Nephron (organoid): Measurements from ENCODE around the gene P2RX3.

ENCODE experiments used
- H3K27ac Mint-ChIP-seq, 3 experiments: 2 replicates each; pipeline ENCODE4 v1.8.0; 2020; ENCODE audit warnings: mixed read lengths in 3 of 3, mild to moderate bottlenecking in 2 of 3, moderate library complexity in 1 of 3
- H3K27me3 Mint-ChIP-seq: 2 replicates; pipeline ENCODE4 v1.8.0; 2021; ENCODE audit warnings: low read depth, mild to moderate bottlenecking, moderate library complexity, mixed read lengths
- H3K36me3 Mint-ChIP-seq: 2 replicates; pipeline ENCODE4 v1.8.0; 2020; ENCODE audit warnings: low read depth, mixed read lengths
- H3K4me1 Mint-ChIP-seq: 2 replicates; pipeline ENCODE4 v1.8.0; 2020; ENCODE audit warnings: mixed read lengths
- H3K4me3 Mint-ChIP-seq, 3 experiments: 2 replicates each; pipeline ENCODE4 v1.8.0; 2020; ENCODE audit warnings: mild to moderate bottlenecking in 3 of 3, mixed read lengths in 3 of 3, moderate library complexity in 2 of 3
- H3K9me3 Mint-ChIP-seq: 2 replicates; pipeline ENCODE4 v1.8.0; 2020; ENCODE audit warnings: mixed read lengths
- CTCF ChIP-seq, 3 experiments: fragments of 200-600 bp; sonication (generic); IDR thresholded peaks; one replicate each; pipeline ENCODE4 v1.5.0; 2021; ENCODE audit warnings: antibody characterized with exemption in 3 of 3; ENCODE audit not compliant: unreplicated experiment in 3 of 3

The P2RX3 gene

GRCh38 chr11:57322256-57323166 lies 15.6 kb upstream of the P2RX3 start:
- Mint-ChIP-seq H3K4me1 (peaks cover 58% of the 10 kb centered on the region), H3K9me3 (no peaks in the 10 kb centered on the region), H3K27me3 (peaks cover 3% of the 10 kb centered on the region), H3K36me3 (peaks cover 37% of the 10 kb centered on the region), H3K4me3 (peak overlapping the region; percentile 89 to 97 (median 90)), H3K27ac (peak overlapping the region; percentile 92 to 99 (median 98))
- no peak for TF ChIP-seq CTCF (IDR thresholded peaks at IDR 0.05; ENCODE audit: unreplicated experiment in 3 of 3)

GRCh38 chr11:57323167-57323854 lies 14.8 kb upstream of the P2RX3 start:
- H3K27me3 Mint-ChIP-seq = peaks cover 3% of the 10 kb centered on the region
- H3K36me3 Mint-ChIP-seq = peaks cover 45% of the 10 kb centered on the region
- peak overlapping the region; percentile 92 to 99 (median 98) for H3K27ac Mint-ChIP-seq
- H3K9me3 Mint-ChIP-seq = no peaks in the 10 kb centered on the region
- TF ChIP-seq CTCF (IDR thresholded peaks at IDR 0.05; ENCODE audit: unreplicated experiment in 3 of 3) = no peak
- peaks cover 61% of the 10 kb centered on the region for H3K4me1 Mint-ChIP-seq
- H3K4me3 Mint-ChIP-seq = peak overlapping the region; percentile 89 to 97 (median 90)

GRCh38 chr11:57323855-57324153 lies 14.3 kb upstream of the P2RX3 start:
- peaks cover 61% of the 10 kb centered on the region for H3K4me1 Mint-ChIP-seq

GRCh38 chr11:57324154-57324885 lies 13.8 kb upstream of the P2RX3 start:
- TF ChIP-seq CTCF (IDR thresholded peaks at IDR 0.05; ENCODE audit: unreplicated experiment in 3 of 3) = no peak
- peaks cover 57% of the 10 kb centered on the region for H3K4me1 Mint-ChIP-seq
- peaks cover 51% of the 10 kb centered on the region for H3K36me3 Mint-ChIP-seq
- H3K27ac Mint-ChIP-seq = peak overlapping the region; percentile 92 to 99 (median 98)
- H3K4me3 Mint-ChIP-seq = peak overlapping the region; percentile 89 to 97 (median 90)
- no peaks in the 10 kb centered on the region for H3K9me3 Mint-ChIP-seq
- peaks cover 3% of the 10 kb centered on the region for H3K27me3 Mint-ChIP-seq

More at GRCh38 chr11:57323855-57324153, 14.3 kb upstream of the P2RX3 start:
- TF ChIP-seq CTCF (IDR thresholded peaks at IDR 0.05; ENCODE audit: unreplicated experiment in 3 of 3) = no peak
- H3K4me3 Mint-ChIP-seq = peak overlapping the region; percentile 89 to 97 (median 90)
- H3K27ac Mint-ChIP-seq = peak overlapping the region; percentile 92 to 99 (median 98)
- peaks cover 50% of the 10 kb centered on the region for H3K36me3 Mint-ChIP-seq
- H3K27me3 Mint-ChIP-seq = peaks cover 3% of the 10 kb centered on the region
- H3K9me3 Mint-ChIP-seq = no peaks in the 10 kb centered on the region

- Mint-ChIP-seq H3K36me3 (peaks cover 53% of the 10 kb centered on the region), H3K4me1 (peaks cover 57% of the 10 kb centered on the region), H3K9me3 (no peaks in the 10 kb centered on the region), H3K4me3 (peak within 1 kb of the TSS; percentile 89 to 97 (median 90)), H3K27me3 (peaks cover 3% of the 10 kb centered on the region), H3K27ac (peak within 1 kb of the TSS; percentile 98 to 99 (median 98))
- peak in 1 of 3 experiments; percentile 9 for TF ChIP-seq CTCF (IDR thresholded peaks at IDR 0.05; ENCODE audit: unreplicated experiment in 3 of 3)
Observed at GRCh38 chr11:57324886-57325734, 13.0 kb upstream of the P2RX3 start, which contains the start of gene TNKS1BP1. Gene TNKS1BP1 (minus strand): TSS chr11:57324952. CDS start chr11:57321885, 3,067 bp downstream.
